Islet precursor cell (in vitro differentiated cells): Measurements from ENCODE around the gene LCE1A.

Experiments used
- DNase-seq: peaks from one replicate; pipeline ENCODE4 v3.0.0-alpha.2; 2018

Gene LCE1A

DNA sequence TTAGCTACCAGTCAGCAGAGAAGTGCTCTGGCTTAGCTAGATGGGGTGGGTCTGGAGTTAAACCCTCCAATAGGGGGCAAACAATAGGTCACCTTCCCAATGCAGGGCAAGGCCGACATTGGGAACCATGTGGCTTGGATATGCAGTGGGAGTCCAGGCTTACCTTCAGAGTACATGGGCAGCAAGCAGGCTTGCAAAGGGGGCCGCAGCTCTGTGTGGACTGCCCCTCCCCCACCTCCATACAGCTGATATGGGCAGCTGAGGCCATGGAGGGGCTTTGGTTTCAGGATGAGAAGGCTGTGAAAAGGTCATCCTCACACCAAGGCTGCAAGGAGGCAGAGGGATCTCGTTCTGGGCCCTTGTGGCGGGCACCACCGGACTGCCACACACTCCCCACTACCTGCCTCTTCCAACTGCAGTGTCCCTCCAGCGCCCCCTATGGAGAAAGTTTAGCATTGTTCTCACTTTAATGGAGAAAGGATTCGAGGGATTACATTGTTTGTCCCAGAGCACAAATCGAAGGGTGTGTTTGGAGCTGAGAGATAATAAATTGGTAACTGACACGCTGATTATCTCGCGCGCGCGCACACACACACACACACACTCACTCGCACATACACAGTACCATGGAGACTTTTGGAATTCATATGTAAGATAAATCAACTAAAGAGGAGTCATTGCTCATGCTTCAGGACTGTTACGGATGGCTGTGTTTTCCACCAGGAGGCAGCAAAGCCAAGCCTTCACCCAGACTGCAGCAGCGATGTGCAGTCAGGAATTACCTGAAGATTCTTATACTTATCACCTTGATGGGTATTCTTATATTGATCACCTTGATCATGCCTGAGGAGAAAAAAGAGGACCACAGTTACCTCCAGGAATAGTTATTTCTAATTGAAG, 43.8 kb downstream of the LCE1A start:
- DNase-seq, result no peak

DNA sequence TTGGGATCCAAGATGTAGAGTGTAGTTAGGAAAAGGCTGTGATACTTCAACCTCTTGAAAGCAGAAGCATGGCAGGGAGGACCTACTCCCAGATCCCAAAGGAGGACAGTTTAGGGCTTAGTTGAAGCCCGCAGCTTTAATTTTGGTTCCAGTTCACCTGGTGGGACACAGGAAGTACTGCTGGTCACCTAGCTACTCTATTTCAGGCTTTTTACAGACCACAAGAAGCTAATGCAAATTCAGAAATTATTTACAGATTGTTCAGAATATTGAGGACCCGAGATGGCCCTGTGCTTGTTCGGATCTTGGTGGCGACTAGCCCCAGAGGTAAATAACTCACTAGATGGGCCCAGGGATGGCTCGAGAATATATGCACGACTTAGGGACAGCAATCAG, 44.5 kb downstream of the LCE1A start:
- no peak for DNase-seq

DNA sequence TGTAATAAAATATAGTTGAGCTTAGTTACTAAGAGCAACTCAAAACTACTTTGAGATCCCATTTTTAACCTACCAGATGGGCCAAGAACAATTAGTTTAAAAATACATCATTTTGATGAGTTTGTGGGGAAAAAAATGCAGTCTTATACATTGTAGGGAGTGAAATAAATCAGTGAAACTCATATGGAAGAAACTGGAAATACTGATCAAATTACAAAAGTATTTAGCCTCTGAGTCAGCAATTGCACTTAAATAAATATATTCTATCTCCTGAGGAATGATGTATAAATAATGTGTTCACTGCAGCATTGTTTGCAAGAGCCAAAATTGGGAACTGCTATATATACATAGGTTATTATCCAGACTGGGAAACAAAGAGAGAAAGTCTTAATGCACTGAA, 46.2 kb downstream of the LCE1A start:
- no peak for DNase-seq

DNA sequence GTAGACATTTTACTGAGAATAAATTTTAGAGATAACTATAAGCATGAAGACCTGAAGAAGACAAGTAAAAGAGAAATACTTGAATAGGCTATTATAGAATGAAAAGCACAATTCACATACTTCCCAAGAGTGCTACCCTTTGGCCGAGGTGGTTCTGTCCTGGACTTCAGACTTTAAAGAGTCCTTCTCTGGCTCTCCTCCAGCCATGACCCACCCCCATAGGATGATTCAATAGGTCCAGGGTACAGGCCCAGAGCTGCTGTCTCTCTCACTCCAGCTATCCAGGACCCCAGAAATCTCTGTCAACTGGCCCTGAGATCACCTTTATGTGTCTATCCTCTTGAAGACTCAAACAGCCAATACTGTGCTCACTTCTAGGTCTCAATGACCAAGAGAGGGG, 49.6 kb downstream of the LCE1A start:
- DNase-seq, result no peak
